Astrocyte (in vitro differentiated cells and primary cell): Measurements from ENCODE around the gene SPOCK1. TPM values are rescaled to one million over a fixed set of nuclear protein-coding genes. Genes with fewer than 3 reads are reported as not detected.

Experiments
- DNase-seq: peaks from one replicate; pipeline ENCODE4 v3.0.0-alpha.2; 2010; ENCODE audit warnings: low read depth
- FAIRE-seq: peaks from 2 replicates; lab custom pipeline; 2011; peaks lifted over from hg19 to GRCh38; lab: Jason Lieb, UNC
- H2AFZ ChIP-seq: 2 replicates; pipeline ENCODE4 v1.6.0; 2012; ENCODE audit warnings: low read depth, low read length, inconsistent platforms
- H3K27ac ChIP-seq: 2 replicates; pipeline ENCODE4 v1.5.1; 2011; ENCODE audit warnings: low read depth, low read length, inconsistent platforms
- H3K27me3 ChIP-seq: 2 replicates; pipeline ENCODE4 v1.6.0; 2011; ENCODE audit warnings: low read length, inconsistent platforms; ENCODE audit not compliant: insufficient read depth
- H3K36me3 ChIP-seq: 2 replicates; pipeline ENCODE4 v1.5.1; 2011; ENCODE audit warnings: low read length, inconsistent platforms; ENCODE audit not compliant: insufficient read depth
- H3K4me1 ChIP-seq: 2 replicates; pipeline ENCODE4 v1.5.1; 2011; ENCODE audit warnings: low read length, inconsistent platforms; ENCODE audit not compliant: insufficient read depth
- H3K4me2 ChIP-seq: 2 replicates; pipeline ENCODE4 v1.6.0; 2012; ENCODE audit warnings: low read length, inconsistent platforms
- H3K4me3 ChIP-seq: 2 replicates; pipeline ENCODE4 v1.5.1; 2011; ENCODE audit warnings: low read depth, mild to moderate bottlenecking, low read length, inconsistent platforms; ENCODE audit not compliant: insufficient read depth
- H3K79me2 ChIP-seq: 2 replicates; pipeline ENCODE4 v1.6.0; 2012; ENCODE audit warnings: mild to moderate bottlenecking, low read length, inconsistent platforms; ENCODE audit not compliant: insufficient read depth
- H3K9ac ChIP-seq: 2 replicates; pipeline ENCODE4 v1.6.0; 2012; ENCODE audit warnings: mild to moderate bottlenecking, low read length, inconsistent platforms
- H3K9me3 ChIP-seq: 2 replicates; pipeline ENCODE4 v1.5.1; 2012; ENCODE audit warnings: low read depth, mild to moderate bottlenecking, low read length, inconsistent platforms; ENCODE audit not compliant: insufficient read depth
- H4K20me1 ChIP-seq: 2 replicates; pipeline ENCODE4 v1.6.0; 2012; ENCODE audit warnings: low read length, inconsistent platforms; ENCODE audit not compliant: insufficient read depth
- H3K27ac Mint-ChIP-seq: one replicate; pipeline ENCODE4 v1.8.0; 2021; ENCODE audit warnings: mild to moderate bottlenecking, mixed read lengths; ENCODE audit not compliant: unreplicated experiment
- H3K27me3 Mint-ChIP-seq: one replicate; pipeline ENCODE4 v1.8.0; 2021; ENCODE audit warnings: low read depth, mixed read lengths; ENCODE audit not compliant: unreplicated experiment
- H3K36me3 Mint-ChIP-seq: one replicate; pipeline ENCODE4 v1.8.0; 2021; ENCODE audit warnings: low read depth, mixed read lengths; ENCODE audit not compliant: unreplicated experiment
- H3K4me1 Mint-ChIP-seq: one replicate; pipeline ENCODE4 v1.8.0; 2021; ENCODE audit warnings: low read depth, mixed read lengths; ENCODE audit not compliant: unreplicated experiment
- H3K4me3 Mint-ChIP-seq: one replicate; pipeline ENCODE4 v1.8.0; 2021; ENCODE audit warnings: mild to moderate bottlenecking, moderate library complexity, mixed read lengths; ENCODE audit not compliant: unreplicated experiment
- H3K9me3 Mint-ChIP-seq: one replicate; pipeline ENCODE4 v1.8.0; 2021; ENCODE audit warnings: mild to moderate bottlenecking, mixed read lengths; ENCODE audit not compliant: unreplicated experiment
- CTCF ChIP-seq: IDR thresholded peaks from 2 replicates; pipeline ENCODE4 v1.5.1; 2011; ENCODE audit warnings: low read depth, mild to moderate bottlenecking, inconsistent platforms, low read length, moderate library complexity; ENCODE audit not compliant: insufficient read depth
- EZH2 ChIP-seq: IDR thresholded peaks from 2 replicates; pipeline ENCODE4 v1.6.1; 2012; ENCODE audit warnings: mild to moderate bottlenecking, low read length, inconsistent platforms; ENCODE audit not compliant: insufficient read depth
- total RNA-seq: library from RNA; stranded (reverse); gene quantifications from 2 replicates; pipeline ENCODE4 v1.2.1, GENCODE V29; 2021

SPOCK1 gene
- total RNA-seq, 1 donor from 2014 or later = 53.5 TPM

- peaks cover 9% of the 10 kb centered on the region for H3K4me1 Mint-ChIP-seq
- no peak for FAIRE-seq
These were observed 403.5 kb downstream of the SPOCK1 start for GRCh38 chr5:137095597-137095996.

GRCh38 chr5:137092831-137093230, 406.3 kb downstream of the SPOCK1 start:
- Histone ChIP-seq H3K4me1 (peaks cover 18% of the 10 kb centered on the region), H2AFZ (no peak overlapping the region), H3K4me2 (no peak overlapping the region), H3K79me2 (peaks cover 4% of the 10 kb centered on the region), H3K9me3 (no peaks in the 10 kb centered on the region), H3K4me3 (no peak overlapping the region), H4K20me1 (peaks cover 34% of the 10 kb centered on the region), H3K36me3 (no peaks in the 10 kb centered on the region), H3K27ac (no peak overlapping the region), H3K9ac (no peak overlapping the region), H3K27me3 (no peaks in the 10 kb centered on the region)
- no peak for TF ChIP-seq CTCF
- TF ChIP-seq EZH2 = no peak
- no peaks in the 10 kb centered on the region for H3K9me3 Mint-ChIP-seq
- peaks cover 10% of the 10 kb centered on the region for H3K27me3 Mint-ChIP-seq
- no peak overlapping the region for H3K27ac Mint-ChIP-seq
- no peak for DNase-seq
- H3K4me1 Mint-ChIP-seq = peaks cover 12% of the 10 kb centered on the region
- H3K36me3 Mint-ChIP-seq = no peaks in the 10 kb centered on the region
- FAIRE-seq = no peak
- no peak overlapping the region for H3K4me3 Mint-ChIP-seq

More at GRCh38 chr5:137095597-137095996, 403.5 kb downstream of the SPOCK1 start:
- Histone ChIP-seq H3K4me1 (peaks cover 18% of the 10 kb centered on the region), H3K36me3 (no peaks in the 10 kb centered on the region), H3K9ac (no peak overlapping the region), H4K20me1 (peaks cover 29% of the 10 kb centered on the region), H3K4me3 (no peak overlapping the region), H2AFZ (no peak overlapping the region), H3K9me3 (no peaks in the 10 kb centered on the region), H3K27ac (no peak overlapping the region), H3K79me2 (peaks cover 4% of the 10 kb centered on the region), H3K4me2 (no peak overlapping the region), H3K27me3 (no peaks in the 10 kb centered on the region)
- no peak for DNase-seq
- no peak overlapping the region for H3K27ac Mint-ChIP-seq
- no peaks in the 10 kb centered on the region for H3K27me3 Mint-ChIP-seq
- no peaks in the 10 kb centered on the region for H3K36me3 Mint-ChIP-seq
- no peak for TF ChIP-seq EZH2
- TF ChIP-seq CTCF = no peak
- H3K4me3 Mint-ChIP-seq = no peak overlapping the region
- no peaks in the 10 kb centered on the region for H3K9me3 Mint-ChIP-seq

GRCh38 chr5:137091472-137091871, 407.7 kb downstream of the SPOCK1 start:
- no peak for DNase-seq
- no peak for TF ChIP-seq CTCF
- TF ChIP-seq EZH2 = no peak
- Mint-ChIP-seq H3K4me1 (peaks cover 12% of the 10 kb centered on the region), H3K27me3 (peaks cover 12% of the 10 kb centered on the region), H3K27ac (no peak overlapping the region), H3K9me3 (no peaks in the 10 kb centered on the region), H3K4me3 (no peak overlapping the region), H3K36me3 (no peaks in the 10 kb centered on the region)
- Histone ChIP-seq H3K9ac (no peak overlapping the region), H3K27me3 (no peaks in the 10 kb centered on the region), H3K79me2 (peaks cover 4% of the 10 kb centered on the region), H3K4me1 (peaks cover 7% of the 10 kb centered on the region), H3K27ac (no peak overlapping the region), H3K4me2 (no peak overlapping the region), H3K9me3 (no peaks in the 10 kb centered on the region), H3K4me3 (no peak overlapping the region), H4K20me1 (peaks cover 24% of the 10 kb centered on the region), H3K36me3 (no peaks in the 10 kb centered on the region), H2AFZ (no peak overlapping the region)
- FAIRE-seq = no peak
